Superior temporal gyrus (tissue), 1 donor: ENCODE results near the gene C7orf33.
"Not testable (repeated sequence)": the region's sequence is repeated elsewhere in the genome, so short reads cannot be mapped to it uniquely, and the experiment has no call there.

ENCODE experiments used
- DNase-seq: peaks from one replicate; pipeline ENCODE4 v3.0.0-alpha.2; 2016; ENCODE audit errors: extremely low spot score

C7orf33 gene, protein sequence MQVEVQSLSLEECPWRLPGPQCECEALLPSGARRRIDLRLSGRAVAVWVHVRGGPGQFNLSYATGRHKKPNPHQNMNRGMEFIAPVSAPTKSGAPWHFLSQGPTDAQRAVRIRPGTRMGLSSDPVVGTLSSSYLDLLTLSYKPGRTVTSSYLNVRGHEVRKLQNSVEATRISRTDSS

DNA sequence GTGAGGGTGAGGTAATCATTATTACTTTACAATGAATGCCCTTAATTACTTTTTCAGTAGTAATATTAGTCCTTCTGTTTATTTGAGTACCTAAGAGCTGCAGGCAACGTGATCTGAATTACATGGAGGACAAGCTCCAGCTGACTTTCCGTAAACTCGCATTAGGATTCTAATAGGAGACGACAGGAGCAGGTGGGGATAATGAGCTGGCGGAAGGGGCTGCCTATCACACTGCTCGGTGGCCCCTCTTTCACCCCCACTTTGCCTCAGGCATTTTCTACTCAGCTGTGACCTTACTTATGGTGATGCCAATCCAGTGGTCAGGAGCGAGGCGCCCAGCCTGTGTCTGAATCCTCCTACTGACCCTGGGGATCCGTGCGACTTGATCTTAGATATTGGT lies at the start of gene C7orf33:
C7orf33 (plus strand) TSS at position 296 of the 400 bp plus-strand sequence. CDS start 160 bp downstream, outside the sequence.
- no peak for DNase-seq

DNA sequence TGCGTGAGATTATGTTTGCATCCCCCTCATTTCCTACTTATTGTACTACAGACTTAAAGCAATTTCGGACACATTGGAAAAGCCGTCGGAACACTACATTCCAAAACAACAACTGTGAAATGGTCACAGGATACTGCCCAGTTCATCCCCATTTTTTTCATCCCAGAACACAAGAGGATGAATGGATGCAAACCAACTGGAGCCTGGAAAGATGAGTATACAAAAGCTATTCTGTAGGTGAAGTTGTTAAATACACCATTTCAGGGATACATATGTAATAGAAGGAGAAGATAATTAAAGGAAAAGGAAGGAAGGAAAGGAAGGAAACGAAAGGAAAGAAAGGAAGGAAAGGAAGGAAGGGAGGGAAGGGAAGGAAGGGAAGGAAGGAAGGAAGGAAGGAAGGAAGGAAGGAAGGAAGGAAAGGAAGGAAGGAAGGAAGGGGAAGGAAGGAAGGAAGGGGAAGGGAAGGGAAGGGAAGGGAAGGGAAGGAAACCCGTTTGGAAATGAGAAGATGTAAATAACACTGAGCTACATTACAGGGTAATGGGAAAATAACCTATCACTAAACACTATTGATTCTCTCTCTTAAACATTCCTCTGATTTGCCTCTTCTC lies 48.6 kb upstream of the C7orf33 start:
- DNase-seq: no peak

DNA sequence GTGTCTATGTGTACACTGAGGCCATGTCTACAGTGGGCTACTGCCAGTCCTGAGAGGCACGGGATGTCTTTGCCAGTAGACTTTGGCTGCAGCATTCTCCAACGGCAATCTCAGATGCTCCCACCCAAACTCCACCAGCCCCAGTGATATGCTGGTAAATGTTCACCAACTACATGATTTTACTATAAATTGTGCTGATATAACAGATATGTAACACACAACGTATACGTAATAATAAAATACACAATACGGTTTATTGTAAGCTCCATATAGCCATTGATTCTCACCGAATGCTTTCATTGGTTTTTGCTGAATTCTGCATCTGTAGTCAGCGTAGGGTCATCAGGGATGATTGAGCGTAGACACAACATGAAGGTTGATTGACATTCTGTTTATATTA lies 47.3 kb upstream of the C7orf33 start:
- no peak for DNase-seq

DNA sequence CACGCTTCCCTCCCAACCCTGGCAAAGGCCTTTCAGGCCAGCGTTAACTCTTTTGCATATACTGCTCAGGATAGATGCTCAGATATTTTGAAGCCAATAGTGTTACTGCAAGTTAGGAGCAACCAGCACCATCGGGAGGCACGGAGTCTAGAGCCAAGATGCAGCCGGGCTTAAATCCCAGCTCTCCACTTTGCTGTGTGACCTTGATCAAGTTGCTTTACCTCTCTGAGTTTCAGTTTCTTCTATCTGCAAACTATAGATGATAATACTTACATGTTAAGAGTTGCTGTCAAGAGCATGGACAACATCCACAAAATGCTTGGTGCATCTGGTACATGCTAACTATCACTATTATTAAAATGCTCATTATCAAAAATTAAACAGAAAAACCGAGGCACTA lies 45.4 kb upstream of the C7orf33 start:
- DNase-seq: no peak

DNA sequence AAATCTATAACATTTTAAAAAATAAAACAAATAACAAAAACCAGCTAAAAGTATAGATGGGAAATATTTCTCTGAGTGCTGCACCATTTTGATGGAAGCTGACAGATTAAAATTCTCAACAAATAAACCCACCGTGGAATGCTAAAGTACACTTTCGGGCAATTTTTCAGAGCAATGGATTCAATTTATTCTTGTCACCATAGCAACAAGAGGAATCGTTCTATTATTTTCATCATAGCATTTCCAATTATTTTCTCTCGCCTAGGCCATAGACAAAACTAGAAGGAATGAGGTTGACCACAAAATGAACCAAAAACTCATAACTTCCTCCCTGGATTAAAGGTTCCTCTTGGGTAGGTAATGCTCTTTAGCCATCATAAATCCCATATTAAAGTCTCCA lies 44.6 kb upstream of the C7orf33 start:
- no peak for DNase-seq

DNA sequence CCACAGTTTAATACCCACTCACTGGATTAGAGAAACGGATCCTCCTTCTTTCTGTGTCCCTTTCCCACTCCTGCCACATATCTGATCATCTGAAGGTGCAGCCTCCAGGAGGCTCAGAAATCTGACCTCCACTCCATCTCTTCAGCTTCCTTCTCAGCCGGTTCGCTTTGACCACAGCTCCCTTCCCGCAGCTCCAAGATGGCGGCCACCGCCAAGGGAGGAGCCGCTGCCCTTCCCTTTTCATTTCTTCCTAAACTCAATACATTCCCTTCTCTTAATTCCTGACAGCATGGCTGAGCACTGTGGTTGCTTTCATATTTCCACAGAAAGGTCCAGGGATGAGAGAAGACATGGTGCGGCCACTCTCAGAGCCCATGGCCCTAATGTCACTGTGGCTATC lies 43.7 kb upstream of the C7orf33 start:
- no peak for DNase-seq

DNA sequence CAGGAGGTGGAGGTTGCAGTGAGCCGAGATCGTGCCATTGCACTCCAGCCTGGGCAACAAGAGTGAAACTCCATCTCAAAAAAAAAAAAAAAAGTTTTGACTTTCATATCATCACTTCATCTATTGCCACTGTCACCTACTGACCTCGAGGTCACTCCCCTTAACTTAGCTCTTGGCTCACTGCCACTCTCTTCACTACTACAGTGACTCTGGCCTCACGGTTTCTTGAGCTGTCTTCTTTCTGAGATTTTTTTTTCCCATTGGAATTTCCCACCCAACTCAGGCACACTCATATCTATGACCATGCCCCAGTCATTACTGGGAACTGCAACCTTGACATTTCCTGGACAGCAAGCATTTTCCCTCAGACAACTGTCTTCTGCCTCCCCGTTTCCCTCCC lies 42.6 kb upstream of the C7orf33 start:
- no peak for DNase-seq

DNA sequence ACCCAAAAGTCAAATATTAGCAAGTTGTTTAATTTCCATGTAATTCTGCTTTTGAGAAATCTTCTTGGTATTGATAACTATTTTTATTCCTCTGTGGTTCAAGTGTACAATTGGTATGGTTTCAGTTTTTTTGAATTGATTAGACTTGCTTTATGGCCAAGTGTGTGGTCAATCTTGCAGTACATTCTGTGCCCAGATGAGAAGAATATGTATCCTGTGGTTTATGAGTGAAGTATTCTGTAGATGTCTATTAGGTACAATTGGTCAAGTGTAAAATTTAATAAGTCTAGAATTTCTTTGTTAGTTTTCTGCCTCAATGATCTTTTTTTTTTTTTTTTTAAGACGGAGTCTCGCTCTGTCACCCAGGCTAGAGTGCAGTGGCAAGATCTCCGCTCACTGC lies 36.6 kb upstream of the C7orf33 start:
- DNase-seq: no peak

DNA sequence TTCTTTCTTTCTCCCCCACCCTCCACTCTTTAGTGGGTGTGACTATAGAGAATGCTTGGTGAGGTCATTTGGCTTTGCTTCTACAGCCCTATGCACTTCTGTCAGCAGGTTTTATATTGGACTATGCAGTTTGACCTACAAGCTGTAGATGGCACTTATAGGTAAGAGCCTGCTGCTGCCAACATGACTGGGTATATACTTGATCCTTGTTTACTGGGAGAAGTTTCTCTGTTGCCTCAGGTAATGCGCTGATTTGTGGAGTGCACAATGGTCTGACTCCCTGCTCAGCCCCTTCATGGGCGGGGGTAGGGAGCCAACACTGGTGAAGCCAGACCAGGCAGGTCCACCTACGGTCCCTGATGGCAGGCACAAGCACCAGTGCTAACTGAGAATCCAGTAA lies 33.7 kb upstream of the C7orf33 start:
- no peak for DNase-seq

DNA sequence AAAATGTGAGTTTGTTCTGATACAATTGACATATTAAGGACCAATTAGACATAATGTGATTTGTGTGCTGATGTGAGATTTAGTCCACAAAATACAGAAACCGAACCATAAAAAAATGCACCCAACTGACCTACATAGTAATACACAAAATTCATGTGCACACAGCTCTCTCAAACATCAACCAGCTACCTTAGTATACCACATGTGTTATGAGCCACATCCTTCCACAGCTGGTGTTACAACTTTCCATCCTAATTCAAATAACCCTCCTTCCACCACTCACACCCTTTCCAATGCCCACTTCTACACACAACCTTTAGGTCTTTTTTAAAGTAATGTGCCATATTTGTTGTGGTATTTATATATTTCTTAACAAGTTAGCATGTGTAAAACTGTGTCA lies 31.7 kb upstream of the C7orf33 start:
- DNase-seq: no peak

DNA sequence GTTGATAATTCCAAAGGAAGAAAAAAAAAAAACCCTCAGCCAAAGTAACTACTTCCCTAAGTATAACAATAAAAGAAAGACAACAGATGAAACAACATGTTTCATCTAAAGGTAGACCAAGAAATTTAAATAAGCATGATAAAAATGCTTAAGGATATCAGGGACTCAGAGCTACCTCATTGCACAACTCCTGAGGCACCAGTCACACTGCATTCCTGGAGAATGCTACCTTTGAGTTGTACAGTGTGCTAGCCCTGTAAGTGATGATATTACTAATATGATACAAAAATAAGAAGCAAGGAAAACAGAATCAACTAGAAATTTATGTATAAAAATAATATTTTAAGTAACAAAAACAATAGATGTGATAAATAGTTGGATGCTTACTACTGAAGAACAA lies 29.5 kb upstream of the C7orf33 start:
- DNase-seq: no peak

DNA sequence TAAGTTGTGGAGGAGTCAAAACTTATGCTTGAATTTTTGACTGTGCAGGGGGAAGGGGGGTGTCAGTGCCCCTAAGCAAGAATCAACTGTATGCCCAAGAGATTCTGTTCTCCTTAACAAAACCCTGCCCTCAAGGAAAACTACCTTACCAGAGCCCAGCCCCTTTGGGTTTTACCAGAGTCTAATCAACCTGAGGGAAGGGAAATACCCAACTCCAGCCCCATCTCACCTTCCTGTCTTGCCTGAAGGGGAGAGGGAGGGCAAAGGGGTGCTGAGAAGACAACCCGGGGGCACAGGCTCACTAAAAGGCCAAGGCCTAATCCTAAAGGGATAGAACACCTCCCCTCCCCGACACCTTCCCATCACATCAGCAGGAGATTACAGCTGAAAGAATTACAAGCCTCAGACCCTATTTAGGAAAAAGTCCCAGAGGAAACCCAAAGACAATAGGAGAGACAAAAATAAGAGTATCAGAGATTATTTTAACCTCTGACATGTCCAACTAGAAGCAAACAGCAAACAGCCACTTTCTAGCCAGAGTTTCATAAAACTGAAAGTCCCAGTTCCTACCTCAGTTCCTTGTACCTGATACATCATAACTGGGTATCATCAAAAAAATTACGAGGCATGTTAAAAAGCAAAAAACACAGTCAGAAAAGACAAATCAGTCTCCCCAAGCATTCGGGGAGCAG lies 26.8 kb upstream of the C7orf33 start:
- no peak for DNase-seq

DNA sequence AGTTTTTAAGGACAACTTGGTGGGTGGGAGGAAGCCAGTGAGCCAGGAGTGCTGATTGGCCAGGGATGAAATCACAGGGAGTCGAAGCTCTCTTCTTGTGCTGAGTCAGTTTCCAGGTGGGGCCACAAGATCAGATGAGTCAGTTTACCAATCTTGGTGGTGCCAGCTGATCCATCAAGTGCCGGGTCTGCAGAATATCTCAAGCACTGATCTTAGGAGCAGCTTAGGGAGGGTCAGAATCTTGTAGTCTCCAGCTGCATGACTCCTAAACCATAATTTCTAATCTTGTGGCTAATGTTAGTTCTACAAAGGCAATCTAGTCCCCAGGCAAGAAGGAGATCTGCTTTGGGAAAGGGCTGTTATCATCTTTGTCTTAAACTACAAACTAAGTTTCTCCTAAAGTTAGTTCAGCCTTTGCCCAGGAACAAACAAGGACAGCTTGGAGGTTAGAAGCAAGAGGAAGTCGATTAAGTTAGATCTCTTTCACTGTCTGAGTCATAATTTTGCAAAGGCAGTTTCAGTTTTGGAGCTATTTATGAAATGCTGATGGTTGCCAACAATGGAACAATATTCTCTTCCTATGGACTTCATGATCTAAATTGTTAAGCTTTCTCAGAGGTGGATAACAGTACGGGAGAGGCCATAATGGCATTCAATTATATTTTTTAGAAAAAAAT lies 26.2 kb upstream of the C7orf33 start:
- DNase-seq: not testable (repeated sequence)

DNA sequence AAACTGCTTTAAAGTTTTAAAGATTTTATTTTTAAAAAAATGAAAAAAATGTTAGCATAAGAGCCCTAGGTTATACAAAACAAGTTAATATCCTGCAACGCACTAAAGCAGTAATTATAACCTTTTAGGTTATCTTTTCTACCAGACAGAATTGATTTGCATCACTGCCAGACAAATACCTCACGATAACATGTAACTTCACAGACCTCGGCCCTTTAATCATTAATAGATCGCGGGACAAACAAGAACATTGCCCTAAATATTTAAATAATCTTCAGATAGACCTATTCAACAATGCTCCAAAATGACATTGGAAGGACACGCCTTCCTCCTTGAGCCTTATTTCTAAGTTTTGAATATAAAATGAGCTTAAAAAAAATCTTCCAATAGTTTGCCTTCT lies 23.8 kb upstream of the C7orf33 start:
- no peak for DNase-seq

DNA sequence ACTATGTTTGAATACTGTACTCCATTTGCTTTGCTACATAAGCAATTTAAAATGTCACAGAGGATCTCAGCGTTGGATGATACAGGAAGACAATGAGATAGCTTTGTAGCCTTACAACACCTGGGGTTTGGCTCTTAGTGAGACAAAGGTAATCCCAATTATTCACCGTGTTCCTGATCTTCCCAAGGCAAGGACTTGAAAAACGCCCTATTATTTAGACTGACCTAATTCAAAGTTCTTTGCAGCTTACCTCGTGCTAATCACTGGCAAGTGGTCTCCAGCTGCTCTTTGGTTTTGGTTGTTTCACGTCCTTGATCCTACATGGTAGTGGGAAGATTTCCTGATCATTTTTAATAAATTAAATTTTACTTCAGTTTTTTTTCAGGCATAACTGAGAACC lies 23.0 kb upstream of the C7orf33 start:
- DNase-seq: no peak

DNA sequence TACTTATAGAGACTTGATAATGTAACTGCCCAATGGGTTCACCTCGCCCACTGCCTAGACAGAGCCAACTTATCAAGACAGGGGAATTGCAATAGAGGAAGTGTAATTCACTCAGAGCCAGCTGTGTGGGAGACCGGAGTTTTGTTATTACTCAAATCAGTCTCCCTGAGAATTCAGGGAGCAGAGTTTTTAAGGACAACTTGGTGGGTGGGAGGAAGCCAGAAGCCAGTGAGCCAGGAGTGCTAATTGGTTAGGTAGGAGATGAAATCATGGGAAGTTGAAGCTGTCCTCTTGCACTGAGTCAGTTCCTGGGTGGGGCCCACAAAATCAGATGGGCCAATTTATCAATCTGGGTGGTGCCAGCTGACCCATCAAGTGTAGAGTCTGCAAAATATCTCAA lies 20.1 kb upstream of the C7orf33 start:
- no peak for DNase-seq

DNA sequence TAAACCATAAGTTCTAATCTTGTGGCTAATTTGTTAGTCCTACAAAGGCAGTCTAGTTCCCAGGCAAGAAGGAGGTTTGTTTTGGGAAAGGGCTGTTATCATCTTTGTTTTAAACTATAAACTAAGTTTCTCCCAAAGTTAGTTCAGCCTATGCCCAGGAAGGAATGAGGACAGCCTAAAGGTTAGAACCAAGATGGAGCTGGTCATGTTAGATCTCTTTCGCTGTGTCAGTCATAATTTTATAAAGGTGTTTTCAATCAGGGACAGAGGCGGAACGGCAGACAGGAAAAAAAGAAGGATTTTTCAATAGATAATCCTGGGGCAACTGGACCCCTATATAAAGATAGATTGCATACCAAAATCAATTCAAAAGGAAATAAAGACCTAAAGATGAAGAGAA lies 19.6 kb upstream of the C7orf33 start:
- DNase-seq: not testable (repeated sequence)

DNA sequence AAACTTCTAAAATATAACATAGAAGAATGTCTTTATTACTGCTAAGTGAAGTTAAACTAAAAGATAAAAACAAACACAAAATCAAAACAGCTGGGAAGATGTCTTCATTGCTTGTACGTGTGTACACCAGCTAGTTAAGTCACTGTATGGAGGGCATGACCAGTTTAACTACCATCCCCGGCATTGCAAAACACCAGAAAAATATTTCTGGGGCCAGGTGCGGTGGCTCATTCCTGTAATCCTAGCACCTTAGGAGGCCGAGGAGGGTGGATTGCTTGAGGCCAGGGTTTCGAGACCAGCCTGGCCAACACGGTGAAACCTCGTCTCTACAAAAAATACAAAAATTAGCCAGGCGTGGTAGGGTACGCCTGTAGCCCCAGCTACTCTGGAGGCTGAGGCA lies 19.2 kb upstream of the C7orf33 start:
- no peak for DNase-seq

DNA sequence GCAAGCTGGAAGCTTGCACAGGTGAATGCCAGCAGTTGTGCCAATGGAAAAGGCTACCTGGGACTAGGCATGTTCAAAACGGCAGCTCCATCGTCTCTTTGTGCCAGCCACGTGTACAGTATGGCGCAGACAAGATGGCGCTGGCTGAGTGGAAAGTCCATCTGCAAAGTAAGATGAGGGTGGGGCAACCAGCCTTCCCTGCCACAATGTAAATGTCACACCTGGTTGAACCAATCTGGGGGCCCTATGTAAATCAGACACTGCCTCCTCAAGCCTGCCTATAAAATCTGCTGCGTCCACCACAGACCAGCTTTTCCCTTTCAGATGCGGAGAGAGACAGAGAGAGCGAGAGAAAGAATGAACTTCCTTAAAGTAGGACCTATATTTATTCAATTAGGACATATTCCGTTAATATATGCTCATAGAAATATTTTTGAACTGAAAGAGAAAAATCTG lies 18.5 kb upstream of the C7orf33 start:
- DNase-seq: no peak

DNA sequence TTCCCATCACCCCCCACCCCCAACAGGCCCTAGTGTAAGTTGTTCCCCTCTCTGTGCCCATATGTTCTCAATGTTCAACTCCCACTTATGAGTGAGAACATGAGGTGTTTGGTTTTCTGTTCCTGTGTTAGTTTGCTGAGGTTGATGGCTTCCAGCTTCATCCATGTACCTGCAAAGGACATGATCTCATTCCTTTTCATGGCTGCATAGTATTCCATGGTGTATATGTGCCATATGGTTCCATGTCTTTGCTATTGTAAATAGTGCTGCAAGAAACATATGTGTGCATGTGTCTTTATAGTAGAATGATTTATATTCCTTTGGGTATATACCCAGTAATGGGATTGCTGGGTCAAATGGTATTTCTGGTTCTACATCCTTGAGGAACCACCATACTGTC lies 17.0 kb upstream of the C7orf33 start:
- DNase-seq: not testable (repeated sequence)

DNA sequence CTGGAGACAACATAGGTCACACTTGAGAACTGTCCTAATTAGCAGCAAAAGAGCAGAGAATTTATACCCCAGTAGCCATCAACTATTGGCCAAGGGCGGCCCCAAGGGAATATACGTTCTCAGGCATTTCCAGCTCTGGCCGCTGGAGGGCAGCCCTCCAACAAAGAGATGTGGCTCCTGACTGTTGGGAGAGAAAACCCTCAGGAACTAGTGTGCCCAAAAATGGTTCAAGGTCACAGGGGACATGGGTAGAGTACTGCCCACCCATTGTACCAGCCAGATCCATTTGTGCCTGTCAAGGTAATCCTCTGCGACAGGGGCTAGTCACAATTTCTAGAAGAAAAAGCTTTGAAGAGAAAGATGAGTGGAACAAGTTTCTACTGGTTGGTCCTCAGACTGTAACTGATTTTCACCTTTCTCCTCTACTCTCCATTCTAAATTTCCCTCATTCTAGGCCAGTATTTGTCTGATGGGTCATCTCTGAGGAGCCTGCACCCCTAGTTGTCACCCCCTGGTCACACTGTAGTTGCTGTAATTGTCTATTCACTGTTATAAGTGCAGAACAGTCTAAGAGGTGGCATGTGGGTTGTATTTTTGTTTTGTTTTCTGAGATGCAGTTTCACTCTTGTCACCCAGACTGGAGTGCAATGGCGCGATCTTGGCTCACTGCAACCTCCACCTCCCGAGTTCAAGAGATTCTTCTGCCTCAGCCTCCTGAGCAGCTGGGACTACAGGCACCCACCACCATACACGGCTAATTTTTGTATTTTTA lies 14.7 kb upstream of the C7orf33 start:
- peak; percentile 85 for DNase-seq

DNA sequence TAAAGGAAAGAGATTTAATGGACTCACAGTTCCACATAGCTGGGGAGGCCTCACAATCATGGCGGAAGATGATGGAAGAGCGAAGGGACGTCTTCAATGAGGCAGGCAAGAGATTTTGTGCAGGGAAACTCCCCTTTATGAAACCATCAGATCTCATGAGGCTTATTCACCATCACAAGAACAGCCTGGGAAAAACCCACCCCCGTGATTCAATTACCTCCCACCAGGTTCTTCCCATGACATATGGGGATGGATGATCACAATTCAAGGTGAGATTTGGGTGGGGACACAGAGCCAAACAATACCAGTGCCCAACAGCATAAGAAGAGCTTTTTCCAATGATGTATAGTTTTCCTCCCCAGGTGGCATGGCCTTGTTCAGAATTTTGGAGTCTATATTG lies 11.2 kb upstream of the C7orf33 start:
- DNase-seq: no peak
